Muscle of back (tissue), 11 donors: Measurements from ENCODE around the gene WDR13. TPM values are rescaled to one million over a fixed set of nuclear protein-coding genes. Genes with fewer than 3 reads are reported as not detected.

Experiments
- DNase-seq, 3 donors: peaks; one replicate each; pipeline versions ENCODE4 v3.0.0 to v3.0.0-alpha.2; 2013
- polyA plus RNA-seq, 10 donors: library from polyadenylated mRNA; unstranded; fragments of 120-200 nt; gene quantifications; one replicate each; pipeline ENCODE4 v1.2.1, GENCODE V29; 2013; ENCODE audit not compliant: insufficient read length in 10 of 10

WDR13 gene
- polyA plus RNA-seq, 10 donors, result 83.4 to 115 (median 94.9) TPM

GRCh38 chrX:48590203-48591103 is 6.8 kb upstream of the WDR13 start:
- DNase-seq, result no peak

- peak in 1 of 3 donors; percentile 36 for DNase-seq
Observed at GRCh38 chrX:48591255-48591791, 6.0 kb upstream of the WDR13 start.

- DNase-seq, result peak in 1 of 3 donors; percentile 14
Observed at GRCh38 chrX:48592971-48593370, 4.3 kb upstream of the WDR13 start.

- no peak for DNase-seq
Observed at GRCh38 chrX:48595929-48596328, 1.4 kb upstream of the WDR13 start.

- no peak for DNase-seq
Observed at GRCh38 chrX:48598614-48599013, 1.3 kb downstream of the WDR13 start.

GRCh38 chrX:48599341-48599740 is 2.0 kb downstream of the WDR13 start:
- no peak for DNase-seq

GRCh38 chrX:48600226-48600625 is 2.9 kb downstream of the WDR13 start:
- DNase-seq, result no peak

- no peak for DNase-seq
Observed at GRCh38 chrX:48601741-48602394, 4.6 kb downstream of the WDR13 start.

GRCh38 chrX:48604701-48605100 is 7.4 kb downstream of the WDR13 start:
- no peak for DNase-seq

GRCh38 chrX:48606091-48606490 is 8.8 kb downstream of the WDR13 start:
- DNase-seq, result no peak

GRCh38 chrX:48611703-48612102 is 14.4 kb downstream of the WDR13 start:
- DNase-seq, result no peak

GRCh38 chrX:48613502-48614160 is 16.3 kb downstream of the WDR13 start:
- no peak for DNase-seq

GRCh38 chrX:48616576-48616975 is 19.3 kb downstream of the WDR13 start:
- DNase-seq, result no peak

- DNase-seq, result no peak
Observed at GRCh38 chrX:48617542-48618340, 20.4 kb downstream of the WDR13 start.

- DNase-seq, result no peak
Observed at GRCh38 chrX:48626401-48627298, 29.4 kb downstream of the WDR13 start.

- peak; percentile 87 to 93 (median 90) for DNase-seq
Observed at GRCh38 chrX:48631376-48632090, 34.2 kb downstream of the WDR13 start.

GRCh38 chrX:48632207-48632606 is 34.9 kb downstream of the WDR13 start:
- no peak for DNase-seq

GRCh38 chrX:48636301-48636700 is 39.0 kb downstream of the WDR13 start:
- no peak for DNase-seq

- DNase-seq, result no peak
Observed at GRCh38 chrX:48636776-48637175, 39.5 kb downstream of the WDR13 start.

GRCh38 chrX:48645669-48646068 is 48.4 kb downstream of the WDR13 start:
- DNase-seq, result no peak
